NCI-H187 treated with DMSO at 0.1 percent for 48 hours (cell line): ENCODE results near the gene NME2.
"Not testable (repeated sequence)": the region's sequence is repeated elsewhere in the genome, so short reads cannot be mapped to it uniquely, and the experiment has no call there.

Experiments used
- DNase-seq: peaks from one replicate; lab custom pipeline; 2025; lab: John Stamatoyannopoulos, UW

Gene NME2

GRCh38 chr17:51153210-51154072, 12.8 kb upstream of the NME2 start, which contains the start of gene NME1:
Gene NME1, plus strand, starts transcription at chr17:51153559. Its CDS starts 2,096 bp downstream, at chr17:51155655.
- peak; percentile 95 for DNase-seq

GRCh38 chr17:51154176-51154575, 12.0 kb upstream of the NME2 start:
- DNase-seq: no peak

- no peak for DNase-seq
These were observed 10.8 kb upstream of the NME2 start for GRCh38 chr17:51155416-51155815.

- no peak for DNase-seq
These were observed 6.6 kb upstream of the NME2 start for GRCh38 chr17:51159604-51160003.

- no peak for DNase-seq
These were observed 4.7 kb upstream of the NME2 start for GRCh38 chr17:51161541-51161940.

GRCh38 chr17:51164911-51165679, 1.1 kb upstream of the NME2 start:
- DNase-seq: no peak

GRCh38 chr17:51165680-51166197, 472 bp upstream of the NME2 start:
- DNase-seq: no peak

- DNase-seq: no peak
These were observed 1.0 kb downstream of the NME2 start for GRCh38 chr17:51166987-51167931.

GRCh38 chr17:51169340-51169739, 3.1 kb downstream of the NME2 start:
- DNase-seq: no peak

GRCh38 chr17:51170736-51171135, 4.5 kb downstream of the NME2 start:
- DNase-seq: no peak

- not testable (repeated sequence) for DNase-seq
These were observed 5.8 kb downstream of the NME2 start for GRCh38 chr17:51172030-51172429.

GRCh38 chr17:51180486-51180885, 14.3 kb downstream of the NME2 start:
- no peak for DNase-seq

GRCh38 chr17:51184124-51184523, 17.9 kb downstream of the NME2 start:
- DNase-seq: no peak

GRCh38 chr17:51185763-51186332, 19.6 kb downstream of the NME2 start:
- no peak for DNase-seq

GRCh38 chr17:51188271-51188833, 22.1 kb downstream of the NME2 start:
- DNase-seq: no peak

- DNase-seq: no peak
These were observed 23.0 kb downstream of the NME2 start for GRCh38 chr17:51189162-51189561.

- DNase-seq: no peak
These were observed 23.4 kb downstream of the NME2 start for GRCh38 chr17:51189628-51190027.

- DNase-seq: no peak
These were observed 25.7 kb downstream of the NME2 start for GRCh38 chr17:51191895-51192294.

- no peak for DNase-seq
These were observed 31.5 kb downstream of the NME2 start for GRCh38 chr17:51197754-51198153.

GRCh38 chr17:51200295-51200694, 34.1 kb downstream of the NME2 start:
- no peak for DNase-seq

GRCh38 chr17:51200846-51201245, 34.6 kb downstream of the NME2 start:
- DNase-seq: no peak
